ENCODE measurements around the gene PSMG2.

Gene PSMG2

GRCh38 chr18:12770469-12771219 is 67.8 kb downstream of the PSMG2 start:
- no peak overlapping the region for H3K4me3 ChIP-seq (ENCODE audit: low read depth, low read length)
- no peak for DNase-seq (ENCODE audit: low read depth)
- no peak for TF ChIP-seq CTCF (IDR thresholded peaks at IDR 0.05; ENCODE audit: control insufficient read depth, extremely low read depth, insufficient read depth)

GRCh38 chr18:12772111-12772510 is 69.3 kb downstream of the PSMG2 start:
- no peak overlapping the region for H3K4me3 ChIP-seq (ENCODE audit: low read depth, low read length)
- no peak for DNase-seq (ENCODE audit: low read depth)
- TF ChIP-seq CTCF (IDR thresholded peaks at IDR 0.05; ENCODE audit: control insufficient read depth, extremely low read depth, insufficient read depth): no peak

- no peak for TF ChIP-seq CTCF (IDR thresholded peaks at IDR 0.05; ENCODE audit: control insufficient read depth, extremely low read depth, insufficient read depth)
- no peak overlapping the region for H3K4me3 ChIP-seq (ENCODE audit: low read depth, low read length)
- DNase-seq (ENCODE audit: low read depth): no peak
Observed at GRCh38 chr18:12773369-12773768, 70.5 kb downstream of the PSMG2 start.

GRCh38 chr18:12774982-12775381 is 72.1 kb downstream of the PSMG2 start:
- DNase-seq (ENCODE audit: low read depth): no peak
- H3K4me3 ChIP-seq (ENCODE audit: low read depth, low read length): no peak overlapping the region
- TF ChIP-seq CTCF (IDR thresholded peaks at IDR 0.05; ENCODE audit: control insufficient read depth, extremely low read depth, insufficient read depth): no peak

Measured in LNCaP clone FGC (cell line).